Muscle of back (tissue), 11 donors: Measurements from ENCODE around the gene RAE1. TPM values are rescaled to one million over a fixed set of nuclear protein-coding genes. Genes with fewer than 3 reads are reported as not detected.

Experiments
- DNase-seq, 3 donors: peaks; one replicate each; pipeline versions ENCODE4 v3.0.0 to v3.0.0-alpha.2; 2013
- polyA plus RNA-seq, 10 donors: library from polyadenylated mRNA; unstranded; fragments of 120-200 nt; gene quantifications; one replicate each; pipeline ENCODE4 v1.2.1, GENCODE V29; 2013; ENCODE audit not compliant: insufficient read length in 10 of 10

The RAE1 gene
- polyA plus RNA-seq, 10 donors: 21.7 to 31.5 (median 26.5) TPM

GRCh38 chr20:57398901-57399535 lies 48.0 kb downstream of the RAE1 start:
- DNase-seq: no peak

- no peak for DNase-seq
These were observed 48.6 kb downstream of the RAE1 start for GRCh38 chr20:57399587-57400155.

GRCh38 chr20:57400231-57400701 lies 49.2 kb downstream of the RAE1 start:
- DNase-seq: no peak

- DNase-seq: no peak
These were observed 49.9 kb downstream of the RAE1 start for GRCh38 chr20:57400821-57401564.

DNA sequence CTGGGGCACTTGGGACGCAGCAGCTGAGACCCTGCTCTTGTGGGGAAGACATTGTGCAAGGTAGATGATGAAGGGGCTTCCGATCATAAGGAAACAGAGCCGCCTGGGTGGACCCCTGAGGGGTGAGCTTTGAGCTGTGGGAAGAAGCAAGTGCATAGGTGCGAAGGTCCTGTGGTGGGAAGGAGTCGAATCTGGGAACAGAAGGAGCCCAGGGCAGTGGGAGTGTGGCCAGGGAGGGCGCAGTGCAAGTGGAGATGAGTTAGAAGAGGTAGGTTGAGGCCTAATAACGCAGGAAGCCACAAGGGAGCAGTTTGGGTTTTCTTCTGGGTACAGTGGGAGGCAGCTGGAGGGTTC lies 50.5 kb downstream of the RAE1 start:
- no peak for DNase-seq

- no peak for DNase-seq
These were observed 51.4 kb downstream of the RAE1 start for GRCh38 chr20:57402206-57403125.

GRCh38 chr20:57403216-57403615 lies 52.2 kb downstream of the RAE1 start:
- no peak for DNase-seq

DNA sequence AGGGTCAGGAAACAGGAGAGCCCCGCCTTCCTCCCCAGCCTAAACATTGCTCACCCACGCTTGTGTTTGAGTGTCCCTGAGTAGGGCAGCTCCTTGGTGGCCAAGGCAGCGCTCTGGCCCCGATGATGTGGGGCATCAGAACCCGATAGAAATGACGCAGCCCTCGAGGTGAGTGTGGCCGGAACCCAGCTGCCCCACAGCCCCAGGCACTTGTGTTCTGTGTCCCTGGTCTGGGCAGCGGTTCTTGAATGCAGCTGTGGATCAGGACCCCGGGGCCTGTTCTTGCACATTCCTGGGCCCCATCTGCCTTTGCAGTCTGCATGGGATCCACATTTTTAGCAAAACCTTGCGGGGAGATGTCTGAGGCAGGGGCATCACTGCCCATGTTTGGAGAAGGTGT lies 53.0 kb downstream of the RAE1 start:
- no peak for DNase-seq

DNA sequence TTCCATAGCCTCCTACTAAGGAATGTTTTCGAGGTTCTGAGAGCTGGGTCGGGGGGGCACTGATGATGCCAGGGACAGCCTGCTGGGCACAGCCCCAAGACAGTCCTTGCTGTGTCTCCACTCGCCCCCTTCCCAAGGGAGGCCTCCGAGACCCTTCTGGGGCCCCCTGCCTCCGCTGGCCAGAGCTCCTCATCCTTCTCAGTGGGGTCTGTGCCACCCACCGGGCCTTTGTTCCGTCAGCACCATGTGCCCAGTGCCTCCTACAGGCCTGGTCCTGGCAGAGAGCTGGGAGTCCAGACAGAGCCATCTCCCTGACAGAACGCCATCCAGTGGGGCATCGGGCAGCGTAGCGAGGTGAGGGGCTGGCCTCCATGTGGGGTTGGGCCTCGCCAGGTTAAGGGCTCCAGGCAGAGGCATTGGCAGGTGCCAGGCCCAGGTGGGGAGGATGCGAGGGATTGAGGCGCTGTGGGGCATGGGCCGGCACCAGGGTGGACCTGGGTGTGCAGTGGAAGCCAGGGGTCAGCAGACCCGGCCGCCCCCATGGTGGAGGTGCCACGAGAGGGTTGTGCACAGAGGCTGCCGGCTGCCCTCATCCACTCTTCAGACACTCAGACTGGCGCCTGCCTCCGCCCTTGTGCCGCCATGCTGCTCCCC lies 53.5 kb downstream of the RAE1 start:
- DNase-seq: no peak

- DNase-seq: no peak
These were observed 54.4 kb downstream of the RAE1 start for GRCh38 chr20:57405236-57406016.

DNA sequence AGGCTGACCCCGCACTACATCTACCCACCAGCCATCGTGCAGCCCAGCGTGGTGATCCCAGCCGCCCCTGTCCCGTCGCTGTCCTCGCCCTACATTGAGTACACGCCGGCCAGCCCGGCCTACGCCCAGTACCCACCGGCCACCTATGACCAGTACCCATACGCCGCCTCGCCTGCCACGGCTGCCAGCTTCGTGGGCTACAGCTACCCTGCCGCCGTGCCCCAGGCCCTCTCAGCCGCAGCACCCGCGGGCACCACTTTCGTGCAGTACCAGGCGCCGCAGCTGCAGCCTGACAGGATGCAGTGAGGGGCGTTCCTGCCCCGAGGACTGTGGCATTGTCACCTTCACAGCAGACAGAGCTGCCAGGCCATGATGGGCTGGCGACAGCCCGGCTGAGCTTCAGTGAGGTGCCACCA lies 56.5 kb downstream of the RAE1 start:
- no peak for DNase-seq

DNA sequence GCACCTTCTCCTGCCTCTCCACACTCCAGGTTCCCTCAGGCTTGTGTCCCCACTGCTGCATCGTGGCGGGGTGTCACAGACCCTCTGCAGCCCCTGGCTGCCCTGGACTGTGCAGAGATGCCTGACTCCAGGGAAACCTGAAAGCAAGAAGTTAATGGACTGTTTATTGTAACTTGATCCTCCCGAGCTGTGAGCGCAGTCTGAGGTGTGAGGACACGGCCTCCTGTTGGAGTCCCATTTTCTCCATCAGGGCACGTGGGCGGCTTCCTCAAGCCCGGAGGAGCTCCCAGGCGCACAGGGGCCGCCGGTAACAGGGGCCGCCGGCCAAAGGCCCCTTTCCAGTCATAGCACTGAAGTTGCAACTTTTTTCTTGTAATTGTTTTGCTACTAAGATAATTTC lies 57.1 kb downstream of the RAE1 start:
- no peak for DNase-seq

DNA sequence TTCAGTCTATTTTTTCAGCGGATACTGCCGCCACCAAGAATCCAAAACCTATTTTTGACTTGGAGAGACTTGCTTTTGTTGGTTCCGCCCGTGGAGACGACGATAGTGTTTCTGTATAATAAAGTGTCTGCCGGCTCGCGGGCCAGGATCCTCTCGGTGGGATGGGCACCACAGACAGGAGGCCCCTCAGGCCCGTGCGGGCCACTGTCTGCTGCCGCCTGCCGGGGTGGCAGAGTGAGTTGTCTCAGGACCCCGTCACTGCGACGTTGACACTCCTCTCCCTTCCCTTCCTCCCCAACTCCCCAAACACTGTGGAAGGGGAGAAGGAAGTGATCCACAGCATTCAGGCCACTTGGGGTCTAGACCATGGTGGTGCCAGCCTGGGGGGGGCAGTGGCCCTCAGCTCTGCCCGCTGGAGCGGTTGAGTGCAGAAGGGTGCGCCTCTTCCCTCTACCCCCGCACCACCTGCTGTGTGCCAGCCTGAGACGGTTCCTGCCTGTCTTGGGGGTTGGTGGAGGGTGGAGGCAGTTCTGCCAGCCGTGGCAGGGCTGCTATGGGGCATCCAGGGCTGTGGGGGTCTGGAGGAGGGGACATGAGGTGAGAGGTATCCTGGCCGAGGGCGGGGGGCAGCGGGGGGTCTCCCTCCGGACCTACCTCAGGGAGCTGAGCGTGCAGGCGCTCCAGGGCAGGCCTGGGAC lies 57.6 kb downstream of the RAE1 start:
- DNase-seq: no peak

DNA sequence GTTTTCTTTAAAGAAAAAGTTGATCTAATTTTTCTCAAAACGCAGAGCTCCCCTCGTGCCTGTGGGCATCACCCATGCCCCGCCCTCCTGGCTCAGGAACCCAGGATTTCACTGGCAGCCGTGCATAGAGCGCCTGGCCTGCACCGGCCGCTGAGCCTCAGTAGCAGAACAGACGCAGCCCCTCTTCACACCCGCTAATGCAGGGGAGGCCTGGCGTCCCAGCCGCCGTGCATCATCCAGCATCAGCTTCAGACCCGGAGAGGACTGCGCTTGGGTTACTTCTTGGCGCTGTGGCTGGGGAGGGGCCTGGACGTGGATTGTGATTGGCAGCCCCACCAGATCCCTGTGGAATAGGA lies 58.2 kb downstream of the RAE1 start:
- DNase-seq: no peak

DNA sequence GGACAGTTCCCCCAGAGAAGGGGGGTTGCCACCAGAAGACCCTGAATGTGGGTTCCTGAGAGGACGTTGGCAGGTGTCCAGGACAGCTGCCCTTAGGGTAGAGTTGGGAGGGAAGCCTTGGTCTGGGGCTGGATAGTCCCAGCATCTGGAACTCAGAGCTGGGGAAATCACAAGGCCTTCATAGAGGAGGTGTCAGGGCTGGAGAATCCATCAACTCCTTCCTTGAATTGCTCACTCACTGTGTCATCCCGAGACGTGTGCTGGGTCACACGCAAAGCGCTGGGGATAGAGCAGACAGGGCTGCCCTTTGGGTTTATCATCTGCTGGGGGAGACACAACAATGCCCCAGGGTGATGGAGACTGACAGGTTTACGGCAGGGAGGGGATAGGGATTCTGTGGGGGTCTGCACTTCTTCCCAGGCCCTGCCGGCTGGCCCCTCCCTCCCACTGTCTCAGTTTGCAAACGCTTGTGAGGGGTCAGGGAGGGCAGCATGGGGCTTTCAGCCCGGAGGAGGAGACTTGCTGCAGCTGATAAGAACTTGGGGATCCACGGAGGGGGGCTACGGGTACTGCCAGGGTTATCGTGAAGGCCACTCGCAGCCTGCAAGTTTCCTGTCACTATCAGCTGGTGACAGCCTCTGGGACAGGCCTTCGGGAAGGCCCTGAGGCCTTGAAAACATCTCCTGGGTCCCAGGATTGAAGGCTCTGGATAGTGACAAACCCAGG lies 58.8 kb downstream of the RAE1 start:
- no peak for DNase-seq

DNA sequence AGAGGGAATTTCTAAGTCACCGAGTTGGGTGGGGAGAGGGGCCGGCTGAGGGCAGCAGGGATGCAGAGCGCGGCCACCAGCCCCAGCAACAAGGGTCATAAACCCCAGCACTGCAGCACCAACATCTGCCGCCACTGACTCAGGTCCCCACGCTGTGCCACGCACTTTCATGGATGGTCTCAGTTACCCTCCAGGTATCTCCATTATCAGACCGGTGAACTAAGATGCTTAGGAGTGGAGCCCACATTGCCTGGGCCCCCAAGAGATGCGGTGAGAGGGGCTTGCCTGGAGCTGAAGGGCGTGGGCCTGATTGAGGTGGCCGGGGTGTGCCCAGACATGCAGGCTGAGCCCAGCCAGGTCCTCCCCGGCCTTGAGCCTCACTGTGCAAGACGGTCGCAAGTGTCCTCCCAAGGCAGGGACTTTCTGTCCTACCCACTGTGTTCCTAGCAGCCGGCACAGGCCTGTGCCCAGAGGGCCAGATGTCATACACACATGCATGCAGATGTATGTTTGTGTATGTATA lies 59.4 kb downstream of the RAE1 start:
- DNase-seq: no peak

GRCh38 chr20:57410924-57411323 lies 59.9 kb downstream of the RAE1 start:
- DNase-seq: no peak

GRCh38 chr20:57411406-57412283 lies 60.6 kb downstream of the RAE1 start:
- DNase-seq: no peak
